Measurements from ENCODE around the gene LGALS12. TPM values are rescaled to one million over a fixed set of nuclear protein-coding genes. Genes with fewer than 3 reads are reported as not detected.

LGALS12 gene
- total RNA-seq (2016; rRNA removed; fragmentation: Illumina TruSeq; extraction: Trizol) (not detected in 2 replicates), polyA plus RNA-seq (2011; rRNA removed) (not detected in 2 replicates), polyA minus RNA-seq (2011; rRNA and poly(A)+ RNA removed; ENCODE audit: low replicate concordance) (0.14 and 0.56 TPM in 2 replicates), Bru-seq, nascent RNA (not detected), BruChase-seq, experiment 1, labeled RNA remaining after a 6-hour chase (not detected), BruChase-seq, experiment 2, labeled RNA remaining after a 2-hour chase (not detected)
- total RNA-seq (2016; cell fraction: cytosol; rRNA removed; fragmentation: Illumina TruSeq; extraction: Trizol; ENCODE audit: low read depth) = not detected in 2 replicates
- total RNA-seq (2016; cell fraction: insoluble cytoplasmic fraction; rRNA removed; fragmentation: Illumina TruSeq; extraction: Trizol) = not detected in 2 replicates
- not detected in 2 replicates for total RNA-seq (2016; cell fraction: membrane; rRNA removed; fragmentation: Illumina TruSeq; extraction: Trizol)
- not detected in 2 replicates for total RNA-seq (2016; cell fraction: nucleus; rRNA removed; fragmentation: Illumina TruSeq; extraction: Trizol)
- not detected in 2 replicates for polyA plus RNA-seq (2011; cell fraction: cytosol; rRNA removed)
- polyA plus RNA-seq (2011; cell fraction: nucleus; rRNA removed) = not detected in 2 replicates
- not detected in 2 replicates for polyA plus RNA-seq (2012)
- not detected in 2 replicates for polyA plus RNA-seq (2016; cell fraction: cytosol; fragmentation: Illumina TruSeq; extraction: Trizol; ENCODE audit: low read depth)
- not detected in 2 replicates for polyA plus RNA-seq (2016; cell fraction: insoluble cytoplasmic fraction; fragmentation: Illumina TruSeq; extraction: Trizol; ENCODE audit: low read depth)
- not detected in 2 replicates for polyA plus RNA-seq (2016; cell fraction: membrane; fragmentation: Illumina TruSeq; extraction: Trizol; ENCODE audit: low read depth)
- polyA plus RNA-seq (2016; cell fraction: nucleus; fragmentation: Illumina TruSeq; extraction: Trizol; ENCODE audit: insufficient read depth, low read depth) = not detected in 2 replicates
- polyA minus RNA-seq (2011; cell fraction: cytosol; rRNA and poly(A)+ RNA removed) = not detected in 2 replicates
- polyA minus RNA-seq (2011; cell fraction: nucleus; rRNA and poly(A)+ RNA removed) = not detected in 2 replicates
- long read RNA-seq, experiment 1 = 0 reads
- long read RNA-seq, experiment 2 = 0 reads

DNA sequence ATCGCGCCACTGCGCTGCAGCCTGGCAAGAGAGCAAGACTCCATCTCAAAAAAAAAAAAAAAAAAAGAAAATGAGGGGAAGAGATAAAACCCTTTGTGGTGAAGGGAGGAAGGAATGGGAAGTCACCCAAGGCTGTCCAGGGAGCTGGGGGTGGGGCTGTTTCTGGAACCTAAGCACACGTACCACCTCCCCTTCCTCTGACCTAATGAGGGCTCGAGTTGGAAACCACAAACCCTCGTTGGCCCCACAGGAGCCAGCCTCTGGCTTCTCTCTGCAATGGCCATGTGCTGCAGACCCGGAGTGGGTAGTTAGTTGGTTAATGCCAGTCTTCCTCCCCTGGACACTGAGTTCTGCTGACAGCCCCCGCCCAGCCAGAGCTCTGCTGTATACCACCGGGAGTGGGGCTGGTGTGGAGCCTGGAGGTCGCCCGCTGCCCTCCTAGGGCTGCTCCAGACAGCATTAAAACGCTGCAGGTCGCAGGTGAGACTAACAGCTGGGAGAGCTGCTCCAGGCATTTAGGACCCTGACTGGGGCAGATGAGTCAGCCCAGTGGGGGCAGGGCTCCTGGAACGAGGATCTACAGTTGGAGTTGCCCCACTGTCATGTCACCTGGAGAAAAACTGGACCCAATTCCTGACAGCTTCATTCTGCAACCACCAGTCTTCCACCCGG lies at the start of gene LGALS12:
TSS of gene LGALS12 (plus strand) at position 228 of the 672 bp plus-strand sequence. CDS start at position 603, 375 bp downstream.
- Histone ChIP-seq H3K27ac (ENCODE audit: extremely low read length, insufficient read depth, low read length) (no peak within 1 kb of the TSS), H2AFZ (ENCODE audit: low read length) (no peak within 1 kb of the TSS), H3K27me3 (ENCODE audit: control insufficient read depth in 1 of 2, insufficient read depth in 2 of 2, low read length in 2 of 2) (peaks cover 2 to 30% of the 10 kb centered on the region in 2 experiments; a peak in 3 of 5 replicates), H3K36me3 (replicated peaks in 1 of 2; ENCODE audit: control insufficient read depth in 1 of 2, insufficient read depth in 2 of 2, low read length in 2 of 2) (no peaks in the 10 kb centered on the region), H3K9ac (ENCODE audit: insufficient read depth, low read depth, low read length) (no peak within 1 kb of the TSS), H3K9me3 (ENCODE audit: low read length) (no peaks in the 10 kb centered on the region), H3K79me2 (ENCODE audit: insufficient read depth, low read length) (no peaks in the 10 kb centered on the region), H3K4me2 (ENCODE audit: low read depth, low read length) (no peak within 1 kb of the TSS), H3K4me3 (replicated peaks in 1 of 3; ENCODE audit: insufficient read depth in 1 of 3, low read depth in 2 of 3, low read length in 3 of 3) (no peak within 1 kb of the TSS), H4K20me1 (ENCODE audit: insufficient read depth, low read length) (no peaks in the 10 kb centered on the region), H3K4me1 (ENCODE audit: insufficient read depth, low read length) (no peaks in the 10 kb centered on the region)
- intact Hi-C loops (cut with micrococcal nuclease; ENCODE audit: unreplicated experiment) (no loop called here), in situ Hi-C loops (cut with HindIII; ENCODE audit: extremely low pct_ligation_motif_present, low pct_unique_long_range_greater_than_20kb) (no loop called here)
- POLR2A ChIA-PET = no interaction called here
- CTCF ChIA-PET (ENCODE audit: low intra/inter-chr PET ratio, low total read pairs) = no interaction called here
- FAIRE-seq (no peak), DNase-seq (ENCODE audit: low spot score) (no peak), ATAC-seq (no peak)
- no TSS peak for BruUV-seq (replicated peaks)
- 51% methylated on average over 9 of the region's 15 CpGs for WGBS (ENCODE audit: low lambda C conversion rate)
- TF ChIP-seq ZFP36L2 (CRISPR knock-in tag; IDR thresholded peaks at IDR 0.05) (no peak), KMT2A (CRISPR knock-in tag; IDR thresholded peaks at IDR 0.05) (no peak), CBX1 (IDR thresholded peaks at IDR 0.05; ENCODE audit: low read depth) (no peak), EED (CRISPR knock-in tag; IDR thresholded peaks at IDR 0.05) (no peak), ELF1 (CRISPR knock-in tag; IDR thresholded peaks at IDR 0.05) (no peak), FOXA1 (IDR thresholded peaks at IDR 0.05) (no peak), FOXA1 (CRISPR knock-in tag; IDR thresholded peaks at IDR 0.05) (no peak), ZNF430 (CRISPR knock-in tag; IDR thresholded peaks at IDR 0.05) (no peak), PREB (CRISPR knock-in tag; IDR thresholded peaks at IDR 0.05) (no peak), NR0B2 (CRISPR knock-in tag; IDR thresholded peaks at IDR 0.05) (no peak), POGK (CRISPR knock-in tag; conservative IDR thresholded peaks at IDR 0.05) (no peak), KAT2B (IDR thresholded peaks at IDR 0.05; ENCODE audit: borderline replicate concordance, low read depth, low read length) (no peak), NCOR1 (IDR thresholded peaks at IDR 0.05; ENCODE audit: borderline replicate concordance, low read length) (no peak), CAMTA2 (CRISPR knock-in tag; IDR thresholded peaks at IDR 0.05; ENCODE audit: borderline replicate concordance) (no peak), ZNF580 (CRISPR knock-in tag; IDR thresholded peaks at IDR 0.05; ENCODE audit: borderline replicate concordance, low read depth) (no peak)
- TF ChIP-seq, protein P1, sequence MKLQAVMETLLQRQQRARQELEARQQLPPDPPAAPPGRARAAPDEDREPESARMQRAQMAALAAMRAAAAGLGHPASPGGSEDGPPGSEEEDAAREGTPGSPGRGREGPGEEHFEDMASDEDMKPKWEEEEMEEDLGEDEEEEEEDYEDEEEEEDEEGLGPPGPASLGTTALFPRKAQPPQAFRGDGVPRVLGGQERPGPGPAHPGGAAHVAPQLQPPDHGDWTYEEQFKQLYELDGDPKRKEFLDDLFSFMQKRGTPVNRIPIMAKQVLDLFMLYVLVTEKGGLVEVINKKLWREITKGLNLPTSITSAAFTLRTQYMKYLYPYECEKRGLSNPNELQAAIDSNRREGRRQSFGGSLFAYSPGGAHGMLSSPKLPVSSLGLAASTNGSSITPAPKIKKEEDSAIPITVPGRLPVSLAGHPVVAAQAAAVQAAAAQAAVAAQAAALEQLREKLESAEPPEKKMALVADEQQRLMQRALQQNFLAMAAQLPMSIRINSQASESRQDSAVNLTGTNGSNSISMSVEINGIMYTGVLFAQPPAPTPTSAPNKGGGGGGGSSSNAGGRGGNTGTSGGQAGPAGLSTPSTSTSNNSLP (IDR thresholded peaks at IDR 0.05; ENCODE audit: low read depth, low read length) = no peak
